Mucosa of descending colon (tissue), 3 donors: ENCODE results near the gene SLC35E4. TPM values are rescaled to one million over a fixed set of nuclear protein-coding genes. Genes with fewer than 3 reads are reported as not detected.

Experiments
- ATAC-seq: fragments of 200-7000 bp; cut with Tn5 transposase; one replicate; pipeline ENCODE4 v1.9.1; 2020; ENCODE audit warnings: mild to moderate bottlenecking, moderate library complexity
- DNase-seq, 3 donors: peaks; one replicate each; pipeline ENCODE4 v3.0.0-alpha.2; 2020
- H3K36me3 ChIP-seq: fragments of 200-600 bp; one replicate; pipeline ENCODE4 v1.8.0; 2021; ENCODE audit warnings: low read depth, mild to moderate bottlenecking
- H3K4me1 ChIP-seq: fragments of 200-600 bp; one replicate; pipeline ENCODE4 v1.8.0; 2021; ENCODE audit warnings: low read depth, mild to moderate bottlenecking
- H3K4me3 ChIP-seq: fragments of 200-600 bp; one replicate; pipeline ENCODE4 v1.8.0; 2021; ENCODE audit warnings: mild to moderate bottlenecking
- H3K9me3 ChIP-seq: fragments of 200-600 bp; one replicate; pipeline ENCODE4 v1.8.0; 2021; ENCODE audit warnings: mild to moderate bottlenecking
- CTCF ChIP-seq: fragments of 200-600 bp; IDR thresholded peaks from one replicate; pipeline ENCODE4 v1.8.0; 2022; ENCODE audit warnings: antibody characterized with exemption, mild to moderate bottlenecking
- intact Hi-C, 2 donors: fragments of 100-400 bp; cut with DNase I in 1 of 2; cut with micrococcal nuclease in 1 of 2; formaldehyde crosslinking; loops; one replicate each; pipeline versions ENCODE4 v1.11.0 to v1.11.1; 2022; cut with DNase I, micrococcal nuclease
- total RNA-seq, 3 donors: library from RNA; stranded (reverse); fragmentation: NEBNext Ultra II Directional in 2 of 3; extraction: Animal tissue kit (Norgen Biotek cat#: 25700) in 2 of 3; gene quantifications; one replicate each; pipeline versions ENCODE4 v1.2.1 to v1.2.4, GENCODE V29; 2021 to 2023
- donor health status: DM: no; HTN: no; CAD: no; lungs with moderate emphysema.
- donor health status: DM: no; HTN: no; CAD: no.
- donor health status: DM: no; HTN: yes; CAD: no.

SLC35E4 gene
- total RNA-seq, 3 donors from 2014 or later, result 5.0 to 8.5 (median 7.6) TPM

GRCh38 chr22:30640361-30640760 lies 4.8 kb downstream of the SLC35E4 start:
- Histone ChIP-seq H3K36me3 (no peaks in the 10 kb centered on the region), H3K9me3 (no peaks in the 10 kb centered on the region), H3K4me3 (no peak overlapping the region), H3K4me1 (peaks cover 16% of the 10 kb centered on the region)
- TF ChIP-seq CTCF, result no peak
- DNase-seq, result no peak
- no peak for ATAC-seq
- intact Hi-C loops, result no loop called here

- no peak for DNase-seq
- Histone ChIP-seq H3K36me3 (no peaks in the 10 kb centered on the region), H3K9me3 (no peaks in the 10 kb centered on the region), H3K4me1 (peaks cover 17% of the 10 kb centered on the region), H3K4me3 (no peak overlapping the region)
- no peak for TF ChIP-seq CTCF
- intact Hi-C loops, result no loop called here
- no peak for ATAC-seq
Measured at GRCh38 chr22:30640839-30641430, 5.4 kb downstream of the SLC35E4 start.

DNA sequence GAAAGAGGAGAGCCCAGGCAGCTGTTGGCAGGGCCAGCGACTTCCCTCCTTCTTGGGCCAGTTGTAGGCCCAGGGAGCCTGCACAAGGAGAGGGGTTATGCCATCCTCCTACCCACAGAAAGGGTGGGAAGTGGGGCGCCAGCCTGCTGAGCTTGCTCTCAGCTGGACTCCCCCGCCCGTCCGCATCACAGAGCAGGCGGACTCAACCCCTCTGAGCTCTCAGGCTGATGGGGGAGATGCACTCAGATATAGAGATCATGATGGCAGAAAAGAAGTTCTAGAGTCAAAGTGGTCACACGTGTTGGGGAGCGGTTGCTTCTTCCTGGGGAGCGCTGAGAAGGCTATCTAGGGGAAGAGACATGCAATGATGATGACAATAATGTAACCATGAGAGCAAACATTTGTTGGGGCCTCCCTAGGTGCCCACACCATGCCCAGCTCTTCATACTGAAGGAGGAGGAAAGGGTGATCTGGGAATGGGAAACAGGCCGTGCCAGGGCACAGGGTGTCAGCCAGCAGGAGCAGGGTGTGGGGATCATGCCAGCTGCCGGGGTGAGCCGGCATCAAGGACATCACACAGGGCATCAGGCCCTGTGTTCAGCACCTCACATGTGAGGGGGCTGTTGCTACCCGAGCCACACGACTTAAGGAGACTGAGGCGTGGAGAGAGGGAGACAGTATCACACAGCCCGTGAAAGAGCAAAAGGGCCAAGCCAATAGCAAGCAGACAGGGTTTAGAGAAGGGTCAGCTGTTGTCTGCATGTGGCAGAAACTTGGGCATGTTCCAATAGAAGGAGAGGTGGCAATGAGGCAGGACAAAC lies 7.7 kb downstream of the SLC35E4 start:
- DNase-seq (no peak), ATAC-seq (no peak)
- TF ChIP-seq CTCF, result no peak
- H3K4me3 ChIP-seq, result no peak overlapping the region
- no peaks in the 10 kb centered on the region for H3K36me3 ChIP-seq
- H3K9me3 ChIP-seq, result no peaks in the 10 kb centered on the region
- H3K4me1 ChIP-seq, result peaks cover 7% of the 10 kb centered on the region
- intact Hi-C loops, result no loop called here

GRCh38 chr22:30646518-30647160 lies 11.1 kb downstream of the SLC35E4 start:
- DNase-seq (peak in 1 of 3 donors; percentile 44), ATAC-seq (no peak)
- intact Hi-C loops, result no loop called here
- Histone ChIP-seq H3K36me3 (no peaks in the 10 kb centered on the region), H3K9me3 (no peaks in the 10 kb centered on the region), H3K4me1 (peaks cover 7% of the 10 kb centered on the region), H3K4me3 (no peak overlapping the region)
- no peak for TF ChIP-seq CTCF

- Histone ChIP-seq H3K4me3 (no peak overlapping the region), H3K9me3 (no peaks in the 10 kb centered on the region), H3K36me3 (no peaks in the 10 kb centered on the region), H3K4me1 (peaks cover 7% of the 10 kb centered on the region)
- ATAC-seq (no peak), DNase-seq (no peak)
- no peak for TF ChIP-seq CTCF
- intact Hi-C loops, result no loop called here
Measured at GRCh38 chr22:30647536-30647935, 12.0 kb downstream of the SLC35E4 start.
